ENCODE data around the gene DCP2. TPM values are rescaled to one million over a fixed set of nuclear protein-coding genes. Genes with fewer than 3 reads are reported as not detected.

The DCP2 gene
- total and polyA plus RNA-seq, 2 donors from 2014 or later: 6.9 to 43.0 TPM

GRCh38 chr5:113058269-113058668, 81.7 kb downstream of the DCP2 start:
- FAIRE-seq (no peak), DNase-seq (no peak)
- TF ChIP-seq CTCF (IDR thresholded peaks at IDR 0.05; ENCODE audit: borderline replicate concordance, extremely low read depth, insufficient read depth): no peak
- peaks cover 0 to 8% (median 0%) of the 10 kb centered on the region in 3 donors for H3K4me1 ChIP-seq (ENCODE audit: control insufficient read depth in 2 of 3, insufficient read depth in 2 of 3, low read depth in 1 of 3, low read length in 3 of 3)
- H3K36me3 ChIP-seq (ENCODE audit: control insufficient read depth in 2 of 3, insufficient read depth in 3 of 3, low read length in 3 of 3): peaks cover 0 to 5% (median 0%) of the 10 kb centered on the region in 3 donors
- H3K9ac ChIP-seq (ENCODE audit: low read length in 3 of 3): no peak overlapping the region
- no peak overlapping the region for H3K4me3 ChIP-seq (ENCODE audit: low read length in 3 of 3)
- H3K27me3 ChIP-seq (ENCODE audit: control insufficient read depth, insufficient read depth, low read length): no peaks in the 10 kb centered on the region
- no peaks in the 10 kb centered on the region for H3K9me3 ChIP-seq (ENCODE audit: control insufficient read depth in 2 of 3, insufficient read depth in 1 of 3, low read length in 3 of 3)
- intact Hi-C loops (cut with DNase I): no loop called here
- H3K27ac ChIP-seq (ENCODE audit: low read depth in 2 of 2, low read length in 2 of 2): no peak overlapping the region

- TF ChIP-seq CTCF (IDR thresholded peaks at IDR 0.05; ENCODE audit: borderline replicate concordance, extremely low read depth, insufficient read depth): no peak
- no peaks in the 10 kb centered on the region for H3K27me3 ChIP-seq (ENCODE audit: control insufficient read depth, insufficient read depth, low read length)
- H3K4me1 ChIP-seq (ENCODE audit: control insufficient read depth in 2 of 3, insufficient read depth in 2 of 3, low read depth in 1 of 3, low read length in 3 of 3): peaks cover 0 to 9% (median 0%) of the 10 kb centered on the region in 3 donors
- no peak overlapping the region for H3K4me3 ChIP-seq (ENCODE audit: low read length in 3 of 3)
- H3K27ac ChIP-seq (ENCODE audit: low read depth in 2 of 2, low read length in 2 of 2): no peak overlapping the region
- DNase-seq: peak in 1 of 5 donors; percentile 42
- intact Hi-C loops (cut with DNase I): no loop called here
- FAIRE-seq: no peak
- no peaks in the 10 kb centered on the region for H3K9me3 ChIP-seq (ENCODE audit: control insufficient read depth in 2 of 3, insufficient read depth in 1 of 3, low read length in 3 of 3)
- H3K9ac ChIP-seq (ENCODE audit: low read length in 3 of 3): no peak overlapping the region
- peaks cover 0 to 4% (median 0%) of the 10 kb centered on the region in 3 donors for H3K36me3 ChIP-seq (ENCODE audit: control insufficient read depth in 2 of 3, insufficient read depth in 3 of 3, low read length in 3 of 3)
Observed at GRCh38 chr5:113058706-113059226, 82.2 kb downstream of the DCP2 start.

- H3K36me3 ChIP-seq (ENCODE audit: control insufficient read depth in 2 of 3, insufficient read depth in 3 of 3, low read length in 3 of 3): peaks cover 0 to 4% (median 0%) of the 10 kb centered on the region in 3 donors
- peak; percentile 75 to 90 (median 83) for DNase-seq
- no peak overlapping the region for H3K4me3 ChIP-seq (ENCODE audit: low read length in 3 of 3)
- intact Hi-C loops (cut with DNase I): no loop called here
- no peak for TF ChIP-seq CTCF (IDR thresholded peaks at IDR 0.05; ENCODE audit: borderline replicate concordance, extremely low read depth, insufficient read depth)
- no peak overlapping the region for H3K27ac ChIP-seq (ENCODE audit: low read depth in 2 of 2, low read length in 2 of 2)
- H3K27me3 ChIP-seq (ENCODE audit: control insufficient read depth, insufficient read depth, low read length): no peaks in the 10 kb centered on the region
- peaks cover 0 to 9% (median 0%) of the 10 kb centered on the region in 3 donors for H3K4me1 ChIP-seq (ENCODE audit: control insufficient read depth in 2 of 3, insufficient read depth in 2 of 3, low read depth in 1 of 3, low read length in 3 of 3)
- H3K9me3 ChIP-seq (ENCODE audit: control insufficient read depth in 2 of 3, insufficient read depth in 1 of 3, low read length in 3 of 3): no peaks in the 10 kb centered on the region
- FAIRE-seq: no peak
- no peak overlapping the region for H3K9ac ChIP-seq (ENCODE audit: low read length in 3 of 3)
Observed at GRCh38 chr5:113059232-113060040, 82.8 kb downstream of the DCP2 start.

Measured in kidney (tissue), 14 donors.